Measurements from ENCODE around the gene CETN1. TPM values are rescaled to one million over a fixed set of nuclear protein-coding genes. Genes with fewer than 3 reads are reported as not detected.

The CETN1 gene
- not detected in 2 replicates for total RNA-seq (ENCODE audit: low replicate concordance)

DNA sequence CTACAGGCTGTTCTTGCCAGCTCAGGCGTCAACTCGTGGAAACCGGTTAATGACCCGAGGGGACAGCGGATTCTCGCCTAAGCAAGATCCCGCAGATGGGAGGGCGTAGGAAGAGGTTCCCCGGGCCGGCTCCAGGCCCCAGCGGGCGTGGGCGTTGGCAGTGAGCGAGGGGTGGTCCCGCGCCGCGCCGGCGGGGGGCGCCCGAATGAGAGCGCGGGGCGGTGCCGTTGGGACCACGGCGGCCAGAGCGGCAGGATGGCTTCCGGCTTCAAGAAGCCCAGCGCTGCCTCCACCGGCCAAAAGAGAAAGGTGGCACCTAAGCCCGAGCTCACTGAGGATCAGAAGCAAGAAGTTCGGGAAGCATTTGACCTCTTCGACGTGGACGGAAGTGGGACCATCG is at the start of gene CETN1:
Gene CETN1 (plus strand): TSS at position 227 of the 400 bp plus-strand sequence. CDS start 29 bp downstream, at position 256.

Other genes with a start within 250 kb of the CETN1 start
- gene COLEC12, start 79.7 kb upstream of the CETN1 start, total RNA-seq (ENCODE audit: low replicate concordance) = 49.6 and 58.5 TPM in 2 replicates
- gene CLUL1, start 16.6 kb downstream of the CETN1 start, total RNA-seq (ENCODE audit: low replicate concordance) = 0.38 TPM in 1 of 2 replicates, not detected in the other
- 8.2 and 14.7 TPM in 2 replicates for gene TYMS, start 77.3 kb downstream of the CETN1 start, total RNA-seq (ENCODE audit: low replicate concordance)
- gene ENOSF1, start 132.2 kb downstream of the CETN1 start, total RNA-seq (ENCODE audit: low replicate concordance) = 16.8 and 67.7 TPM in 2 replicates
- gene YES1, start 231.9 kb downstream of the CETN1 start, total RNA-seq (ENCODE audit: low replicate concordance) = 22.7 and 137 TPM in 2 replicates

Data from smooth muscle cell of the coronary artery (primary cell).